Rectal smooth muscle tissue (tissue), 1 donor: ENCODE results near the gene CCM2.

Source experiments
- H3K27ac ChIP-seq: one replicate; pipeline ENCODE4 v1.7.0; 2013; ENCODE audit warnings: low read depth, low read length, inconsistent platforms
- H3K27me3 ChIP-seq: one replicate; pipeline ENCODE4 v1.7.0; 2013; ENCODE audit warnings: low read length; ENCODE audit not compliant: control insufficient read depth, insufficient read depth
- H3K36me3 ChIP-seq: one replicate; pipeline ENCODE4 v1.7.0; 2013; ENCODE audit warnings: low read length; ENCODE audit not compliant: control insufficient read depth, insufficient read depth
- H3K4me1 ChIP-seq: one replicate; pipeline ENCODE4 v1.7.0; 2013; ENCODE audit warnings: low read length; ENCODE audit not compliant: control insufficient read depth, insufficient read depth
- H3K4me3 ChIP-seq: one replicate; pipeline ENCODE4 v1.7.0; 2013; ENCODE audit warnings: low read length
- H3K9ac ChIP-seq: one replicate; pipeline ENCODE4 v1.7.0; 2013; ENCODE audit warnings: low read length

The CCM2 gene

GRCh38 chr7:45089341-45089891, 89.4 kb downstream of the CCM2 start:
- Histone ChIP-seq H3K9ac (no peak overlapping the region), H3K27me3 (no peaks in the 10 kb centered on the region), H3K36me3 (no peaks in the 10 kb centered on the region), H3K4me1 (peaks cover 4% of the 10 kb centered on the region), H3K27ac (peak overlapping the region; percentile 71), H3K4me3 (peak overlapping the region; percentile 62)

GRCh38 chr7:45092100-45092930, 92.3 kb downstream of the CCM2 start:
- Histone ChIP-seq H3K4me1 (peaks cover 4% of the 10 kb centered on the region), H3K36me3 (no peaks in the 10 kb centered on the region), H3K27me3 (no peaks in the 10 kb centered on the region), H3K4me3 (no peak overlapping the region), H3K9ac (no peak overlapping the region), H3K27ac (no peak overlapping the region)

GRCh38 chr7:45092931-45093235, 92.9 kb downstream of the CCM2 start:
- no peak overlapping the region for H3K4me3 ChIP-seq
- H3K36me3 ChIP-seq = no peaks in the 10 kb centered on the region
- H3K27me3 ChIP-seq = no peaks in the 10 kb centered on the region
- no peak overlapping the region for H3K27ac ChIP-seq
- H3K4me1 ChIP-seq = peaks cover 2% of the 10 kb centered on the region
- no peak overlapping the region for H3K9ac ChIP-seq

GRCh38 chr7:45098983-45099839, 99.2 kb downstream of the CCM2 start:
- Histone ChIP-seq H3K27me3 (no peaks in the 10 kb centered on the region), H3K4me1 (no peaks in the 10 kb centered on the region), H3K9ac (no peak overlapping the region), H3K36me3 (peaks cover 48% of the 10 kb centered on the region), H3K4me3 (no peak overlapping the region), H3K27ac (no peak overlapping the region)

- Histone ChIP-seq H3K36me3 (peaks cover 57% of the 10 kb centered on the region), H3K4me3 (no peak overlapping the region)
These were observed 100.1 kb downstream of the CCM2 start for GRCh38 chr7:45099891-45100760.

GRCh38 chr7:45100761-45101480, 100.9 kb downstream of the CCM2 start:
- H3K4me3 ChIP-seq = no peak overlapping the region
- no peak overlapping the region for H3K9ac ChIP-seq
- H3K4me1 ChIP-seq = no peaks in the 10 kb centered on the region
- no peaks in the 10 kb centered on the region for H3K27me3 ChIP-seq
- no peak overlapping the region for H3K27ac ChIP-seq
- peaks cover 65% of the 10 kb centered on the region for H3K36me3 ChIP-seq

More at GRCh38 chr7:45099891-45100760, 100.1 kb downstream of the CCM2 start:
- Histone ChIP-seq H3K4me1 (no peaks in the 10 kb centered on the region), H3K9ac (no peak overlapping the region), H3K27ac (no peak overlapping the region), H3K27me3 (no peaks in the 10 kb centered on the region)

- Histone ChIP-seq H3K27me3 (no peaks in the 10 kb centered on the region), H3K9ac (no peak overlapping the region), H3K36me3 (peaks cover 69% of the 10 kb centered on the region)
These were observed 101.7 kb downstream of the CCM2 start for GRCh38 chr7:45101748-45102147.

GRCh38 chr7:45102785-45103712, 103.0 kb downstream of the CCM2 start:
- Histone ChIP-seq H3K9ac (no peak overlapping the region), H3K4me1 (no peaks in the 10 kb centered on the region), H3K27me3 (no peaks in the 10 kb centered on the region), H3K4me3 (no peak overlapping the region), H3K27ac (no peak overlapping the region), H3K36me3 (peaks cover 80% of the 10 kb centered on the region)

More at GRCh38 chr7:45101748-45102147, 101.7 kb downstream of the CCM2 start:
- Histone ChIP-seq H3K4me1 (no peaks in the 10 kb centered on the region), H3K27ac (no peak overlapping the region), H3K4me3 (no peak overlapping the region)

GRCh38 chr7:45103958-45104843, 104.2 kb downstream of the CCM2 start:
- Histone ChIP-seq H3K27me3 (no peaks in the 10 kb centered on the region), H3K27ac (no peak overlapping the region), H3K4me1 (no peaks in the 10 kb centered on the region), H3K9ac (no peak overlapping the region), H3K4me3 (no peak overlapping the region), H3K36me3 (peaks cover 89% of the 10 kb centered on the region)

GRCh38 chr7:45104844-45105587, 105.0 kb downstream of the CCM2 start:
- Histone ChIP-seq H3K36me3 (peaks cover 82% of the 10 kb centered on the region), H3K9ac (no peak overlapping the region), H3K27ac (no peak overlapping the region), H3K27me3 (no peaks in the 10 kb centered on the region), H3K4me3 (no peak overlapping the region), H3K4me1 (no peaks in the 10 kb centered on the region)
